GM23338 (cell line): ENCODE measurements around the gene LCN12. TPM values are rescaled to one million over a fixed set of nuclear protein-coding genes. Genes with fewer than 3 reads are reported as not detected.

ENCODE experiments used
- ATAC-seq: fragments of 200-7000 bp; cut with Tn5 transposase; 3 replicates; pipeline ENCODE4 v1.9.1; 2020
- DNase-seq: peaks from one replicate; pipeline ENCODE4 v3.0.0-alpha.2; 2015; ENCODE audit warnings: low spot score
- H2AFZ ChIP-seq: fragments of 200-600 bp; sonication (generic); 2 replicates; pipeline ENCODE4 v1.8.0; 2016; ENCODE audit warnings: antibody characterized with exemption, mild to moderate bottlenecking, moderate library complexity
- H3F3A ChIP-seq: fragments of 200-600 bp; sonication (generic); replicated peaks from 2 replicates; pipeline ENCODE4 v1.8.0; 2017; ENCODE audit warnings: antibody characterized with exemption, mixed run types, low read depth
- H3K27ac ChIP-seq: fragments of 200-600 bp; sonication (generic); 2 replicates; pipeline ENCODE4 v1.6.1; 2016; ENCODE audit warnings: low read depth
- H3K27me3 ChIP-seq: fragments of 200-600 bp; sonication (generic); 2 replicates; pipeline ENCODE4 v1.8.0; 2016; ENCODE audit warnings: mild to moderate bottlenecking, mixed run types, moderate library complexity; ENCODE audit not compliant: insufficient read depth
- H3K36me3 ChIP-seq: fragments of 200-600 bp; sonication (generic); 2 replicates; pipeline ENCODE4 v1.8.0; 2016; ENCODE audit warnings: mild to moderate bottlenecking; ENCODE audit not compliant: insufficient read depth
- H3K4me1 ChIP-seq: fragments of 200-600 bp; sonication (generic); 2 replicates; pipeline ENCODE4 v1.8.0; 2016; ENCODE audit warnings: mild to moderate bottlenecking, moderate library complexity; ENCODE audit not compliant: insufficient read depth
- H3K4me2 ChIP-seq: fragments of 200-600 bp; sonication (generic); 2 replicates; pipeline ENCODE4 v1.7.1; 2017; ENCODE audit warnings: mixed run types
- H3K4me3 ChIP-seq: fragments of 200-600 bp; sonication (generic); 2 replicates; pipeline ENCODE4 v1.6.1; 2016; ENCODE audit warnings: mixed run types
- H3K79me2 ChIP-seq: fragments of 200-600 bp; sonication (generic); replicated peaks from 2 replicates; pipeline ENCODE4 v1.8.0; 2017; ENCODE audit warnings: mild to moderate bottlenecking; ENCODE audit not compliant: insufficient read depth
- H3K9me2 ChIP-seq: fragments of 200-600 bp; sonication (generic); 2 replicates; pipeline ENCODE4 v1.8.0; 2017; ENCODE audit not compliant: insufficient read depth
- H4K20me1 ChIP-seq: fragments of 200-600 bp; sonication (generic); replicated peaks from 2 replicates; pipeline ENCODE4 v1.8.0; 2017; ENCODE audit warnings: mild to moderate bottlenecking; ENCODE audit not compliant: insufficient read depth
- H3K27ac Mint-ChIP-seq: 2 replicates; pipeline ENCODE4 v1.8.0; 2020; ENCODE audit warnings: inconsistent platforms, mild to moderate bottlenecking, moderate library complexity, mixed read lengths
- H3K27me3 Mint-ChIP-seq: 3 replicates; pipeline ENCODE4 v1.8.0; 2022; ENCODE audit warnings: low read depth, mild to moderate bottlenecking, moderate library complexity, mixed read lengths, inconsistent platforms; ENCODE audit not compliant: insufficient read depth, poor library complexity
- H3K36me3 Mint-ChIP-seq: 3 replicates; pipeline ENCODE4 v1.8.0; 2021; ENCODE audit warnings: low read depth, mild to moderate bottlenecking, inconsistent platforms, moderate library complexity, mixed read lengths
- H3K4me1 Mint-ChIP-seq: 3 replicates; pipeline ENCODE4 v1.8.0; 2020; ENCODE audit warnings: mild to moderate bottlenecking, inconsistent platforms, mixed read lengths
- H3K4me3 Mint-ChIP-seq: 3 replicates; pipeline ENCODE4 v1.8.0; 2021; ENCODE audit warnings: moderate library complexity, mild to moderate bottlenecking, inconsistent platforms, mixed read lengths
- H3K9me3 Mint-ChIP-seq: 3 replicates; pipeline ENCODE4 v1.8.0; 2020; ENCODE audit warnings: moderate library complexity, mild to moderate bottlenecking, inconsistent platforms, mixed read lengths
- CREB1 ChIP-seq: fragments of 250-450 bp; sonication (Bioruptor Pico); IDR thresholded peaks from 2 replicates; pipeline ENCODE4 v1.5.0; 2020; ENCODE audit warnings: low read depth, mild to moderate bottlenecking, moderate library complexity
- EZH2 ChIP-seq: fragments of 200-600 bp; sonication (generic); IDR thresholded peaks from one replicate; pipeline ENCODE4 v1.8.0; 2017; ENCODE audit warnings: antibody characterized with exemption, mild to moderate bottlenecking, low read depth; ENCODE audit not compliant: unreplicated experiment
- polyA plus RNA-seq: library from polyadenylated mRNA; unstranded; fragments of >200 nt; fragmentation: Nextera tagmentation; extraction: Ambion mirVana; gene quantifications from 2 replicates; pipeline ENCODE4 v1.2.1, GENCODE V29; 2016
- total RNA-seq: library from RNA; depleted of rRNA; stranded (reverse); fragments of >200 nt; shearing (Covaris generic); gene quantifications from 2 replicates; pipeline ENCODE4 v1.2.3, GENCODE V29; 2014
- TF ChIP-seq, protein P1 (sequence below): fragments of 250-450 bp; sonication (Bioruptor Pico); IDR thresholded peaks from 2 replicates; pipeline ENCODE4 v1.5.0; 2020; ENCODE audit warnings: mild to moderate bottlenecking, moderate library complexity

LCN12 gene
- total and polyA plus RNA-seq, 2 experiments from 2014 or later: 0.39 to 0.69 TPM

DNA sequence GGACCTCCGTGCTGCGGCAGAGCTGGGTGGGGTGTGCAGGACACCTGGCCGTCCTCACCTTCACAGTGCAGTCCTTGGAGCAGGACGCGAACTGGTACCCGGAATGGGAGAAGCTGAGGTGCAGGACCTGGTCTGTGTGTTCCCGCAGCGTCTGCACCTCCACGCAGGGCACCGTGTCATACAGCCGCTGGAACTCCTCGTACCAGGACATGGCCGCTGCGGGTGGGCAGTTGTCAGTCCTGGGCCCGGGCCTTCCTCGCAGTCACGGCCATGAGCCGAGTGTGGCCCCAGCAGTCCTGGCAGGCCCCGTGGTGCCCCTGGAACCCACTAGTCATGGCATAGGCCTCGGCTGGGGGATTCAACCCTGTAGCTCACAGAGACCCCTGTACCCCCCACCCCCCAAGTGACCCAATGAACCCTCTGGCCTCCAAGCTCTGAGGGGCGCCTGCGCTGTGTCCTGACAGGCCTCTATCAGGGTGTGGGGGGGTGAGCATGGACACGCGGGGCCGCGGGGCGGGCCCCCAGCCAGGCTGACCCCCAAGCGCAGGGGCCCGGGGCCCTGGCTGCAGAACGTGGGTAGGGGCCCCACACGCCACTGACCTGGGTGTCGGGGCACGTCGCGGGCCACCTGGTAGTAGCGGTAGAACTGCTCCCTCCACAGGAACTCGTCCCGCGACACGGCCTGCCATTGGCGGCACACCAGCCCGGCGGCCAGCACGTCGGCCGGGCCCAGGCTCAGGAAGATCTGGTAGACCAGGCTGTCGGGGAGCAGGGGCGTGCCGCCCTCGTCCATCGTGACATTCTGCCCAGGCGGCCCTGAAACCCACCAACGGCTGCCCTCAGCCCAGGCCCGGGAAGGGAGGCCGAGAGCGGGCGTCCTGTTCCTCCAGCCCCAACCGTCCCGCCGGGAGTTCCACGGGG is 8.5 kb upstream of the LCN12 start (continued):
- TF ChIP-seq, protein P1, sequence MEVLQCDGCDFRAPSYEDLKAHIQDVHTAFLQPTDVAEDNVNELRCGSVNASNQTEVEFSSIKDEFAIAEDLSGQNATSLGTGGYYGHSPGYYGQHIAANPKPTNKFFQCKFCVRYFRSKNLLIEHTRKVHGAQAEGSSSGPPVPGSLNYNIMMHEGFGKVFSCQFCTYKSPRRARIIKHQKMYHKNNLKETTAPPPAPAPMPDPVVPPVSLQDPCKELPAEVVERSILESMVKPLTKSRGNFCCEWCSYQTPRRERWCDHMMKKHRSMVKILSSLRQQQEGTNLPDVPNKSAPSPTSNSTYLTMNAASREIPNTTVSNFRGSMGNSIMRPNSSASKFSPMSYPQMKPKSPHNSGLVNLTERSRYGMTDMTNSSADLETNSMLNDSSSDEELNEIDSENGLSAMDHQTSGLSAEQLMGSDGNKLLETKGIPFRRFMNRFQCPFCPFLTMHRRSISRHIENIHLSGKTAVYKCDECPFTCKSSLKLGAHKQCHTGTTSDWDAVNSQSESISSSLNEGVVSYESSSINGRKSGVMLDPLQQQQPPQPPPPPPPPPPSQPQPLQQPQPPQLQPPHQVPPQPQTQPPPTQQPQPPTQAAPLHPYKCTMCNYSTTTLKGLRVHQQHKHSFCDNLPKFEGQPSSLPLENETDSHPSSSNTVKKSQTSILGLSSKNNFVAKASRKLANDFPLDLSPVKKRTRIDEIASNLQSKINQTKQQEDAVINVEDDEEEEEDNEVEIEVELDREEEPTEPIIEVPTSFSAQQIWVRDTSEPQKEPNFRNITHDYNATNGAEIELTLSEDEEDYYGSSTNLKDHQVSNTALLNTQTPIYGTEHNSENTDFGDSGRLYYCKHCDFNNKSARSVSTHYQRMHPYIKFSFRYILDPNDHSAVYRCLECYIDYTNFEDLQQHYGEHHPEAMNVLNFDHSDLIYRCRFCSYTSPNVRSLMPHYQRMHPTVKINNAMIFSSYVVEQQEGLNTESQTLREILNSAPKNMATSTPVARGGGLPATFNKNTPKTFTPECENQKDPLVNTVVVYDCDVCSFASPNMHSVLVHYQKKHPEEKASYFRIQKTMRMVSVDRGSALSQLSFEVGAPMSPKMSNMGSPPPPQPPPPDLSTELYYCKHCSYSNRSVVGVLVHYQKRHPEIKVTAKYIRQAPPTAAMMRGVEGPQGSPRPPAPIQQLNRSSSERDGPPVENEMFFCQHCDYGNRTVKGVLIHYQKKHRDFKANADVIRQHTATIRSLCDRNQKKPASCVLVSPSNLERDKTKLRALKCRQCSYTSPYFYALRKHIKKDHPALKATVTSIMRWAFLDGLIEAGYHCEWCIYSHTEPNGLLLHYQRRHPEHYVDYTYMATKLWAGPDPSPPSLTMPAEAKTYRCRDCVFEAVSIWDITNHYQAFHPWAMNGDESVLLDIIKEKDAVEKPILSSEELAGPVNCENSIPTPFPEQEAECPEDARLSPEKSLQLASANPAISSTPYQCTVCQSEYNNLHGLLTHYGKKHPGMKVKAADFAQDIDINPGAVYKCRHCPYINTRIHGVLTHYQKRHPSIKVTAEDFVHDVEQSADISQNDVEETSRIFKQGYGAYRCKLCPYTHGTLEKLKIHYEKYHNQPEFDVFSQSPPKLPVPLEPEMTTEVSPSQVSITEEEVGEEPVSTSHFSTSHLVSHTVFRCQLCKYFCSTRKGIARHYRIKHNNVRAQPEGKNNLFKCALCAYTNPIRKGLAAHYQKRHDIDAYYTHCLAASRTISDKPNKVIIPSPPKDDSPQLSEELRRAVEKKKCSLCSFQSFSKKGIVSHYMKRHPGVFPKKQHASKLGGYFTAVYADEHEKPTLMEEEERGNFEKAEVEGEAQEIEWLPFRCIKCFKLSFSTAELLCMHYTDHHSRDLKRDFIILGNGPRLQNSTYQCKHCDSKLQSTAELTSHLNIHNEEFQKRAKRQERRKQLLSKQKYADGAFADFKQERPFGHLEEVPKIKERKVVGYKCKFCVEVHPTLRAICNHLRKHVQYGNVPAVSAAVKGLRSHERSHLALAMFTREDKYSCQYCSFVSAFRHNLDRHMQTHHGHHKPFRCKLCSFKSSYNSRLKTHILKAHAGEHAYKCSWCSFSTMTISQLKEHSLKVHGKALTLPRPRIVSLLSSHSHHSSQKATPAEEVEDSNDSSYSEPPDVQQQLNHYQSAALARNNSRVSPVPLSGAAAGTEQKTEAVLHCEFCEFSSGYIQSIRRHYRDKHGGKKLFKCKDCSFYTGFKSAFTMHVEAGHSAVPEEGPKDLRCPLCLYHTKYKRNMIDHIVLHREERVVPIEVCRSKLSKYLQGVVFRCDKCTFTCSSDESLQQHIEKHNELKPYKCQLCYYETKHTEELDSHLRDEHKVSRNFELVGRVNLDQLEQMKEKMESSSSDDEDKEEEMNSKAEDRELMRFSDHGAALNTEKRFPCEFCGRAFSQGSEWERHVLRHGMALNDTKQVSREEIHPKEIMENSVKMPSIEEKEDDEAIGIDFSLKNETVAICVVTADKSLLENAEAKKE: no peak

DNA sequence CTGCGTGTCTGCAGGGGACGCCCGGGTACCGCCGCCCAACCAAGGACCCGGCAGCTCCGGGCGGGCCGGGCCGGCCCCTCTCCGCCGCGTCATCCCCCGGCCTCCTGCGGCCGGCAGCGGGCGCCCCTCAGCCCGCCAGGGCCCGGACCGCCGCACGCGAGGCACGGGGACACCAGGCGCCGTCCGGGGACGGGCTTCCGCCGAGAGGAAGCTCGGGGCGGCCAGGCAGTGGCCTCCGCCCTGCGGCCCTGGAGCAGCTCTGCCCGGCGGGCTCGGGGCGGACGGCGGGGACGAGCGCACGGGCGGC is 7.9 kb upstream of the LCN12 start:
- ATAC-seq: peak; percentile 20
- no peak for DNase-seq
- Histone ChIP-seq H3F3A (peaks cover under 1% of the 10 kb centered on the region; the same call in 1 of the 2 replicates), H3K4me2 (peak overlapping the region; percentile 84), H3K9me2 (no peaks in the 10 kb centered on the region), H3K27me3 (no peaks in the 10 kb centered on the region), H3K4me1 (peaks cover 9% of the 10 kb centered on the region), H2AFZ (no peak overlapping the region), H3K4me3 (peak overlapping the region; percentile 88), H4K20me1 (no peaks in the 10 kb centered on the region), H3K36me3 (no peaks in the 10 kb centered on the region), H3K79me2 (0 out of 2 replicates have a peak, but pooled peaks cover 5% of the 10 kb centered on the region), H3K27ac (no peak overlapping the region)
- Mint-ChIP-seq H3K36me3 (peaks cover 20% of the 10 kb centered on the region; the same call in 2 of the 3 replicates), H3K4me1 (peaks cover 8% of the 10 kb centered on the region), H3K27ac (no peak overlapping the region), H3K27me3 (peaks cover 7% of the 10 kb centered on the region), H3K4me3 (peak overlapping the region; percentile 75; the same call in 2 of the 3 replicates), H3K9me3 (no peaks in the 10 kb centered on the region)
- TF ChIP-seq EZH2 (no peak), CREB1 (CRISPR knock-in tag) (0 out of 2 replicates have a peak, but pooled peaks have one; percentile 44)
